Neural cell (in vitro differentiated cells): ENCODE data around the gene MANBA.

ENCODE experiments used
- EP300 ChIP-seq: fragments of 450-650 bp; conservative IDR thresholded peaks from 2 replicates; pipeline ENCODE4 v1.6.1; 2014; ENCODE audit warnings: antibody characterized with exemption, mild to moderate bottlenecking, moderate library complexity; ENCODE audit not compliant: poor library complexity, severe bottlenecking
- EZH2 ChIP-seq: fragments of 200-600, 300-800 bp; shearing (Covaris generic), sonication (generic); IDR thresholded peaks from 2 replicates; pipeline ENCODE4 v1.6.1; 2014; ENCODE audit warnings: antibody characterized with exemption, low read length, borderline replicate concordance, mild to moderate bottlenecking; ENCODE audit not compliant: insufficient read depth, poor library complexity, severe bottlenecking
- RAD21 ChIP-seq: fragments of 450-650 bp; conservative IDR thresholded peaks from 2 replicates; pipeline ENCODE4 v1.6.1; 2014; ENCODE audit warnings: antibody characterized with exemption, mild to moderate bottlenecking, moderate library complexity
- TF ChIP-seq, protein P1 (sequence below): fragments of 450-650 bp; IDR thresholded peaks from 2 replicates; pipeline ENCODE4 v1.5.1; 2014; ENCODE audit warnings: antibody characterized with exemption, mild to moderate bottlenecking, moderate library complexity; ENCODE audit not compliant: poor library complexity, severe bottlenecking

DNA sequence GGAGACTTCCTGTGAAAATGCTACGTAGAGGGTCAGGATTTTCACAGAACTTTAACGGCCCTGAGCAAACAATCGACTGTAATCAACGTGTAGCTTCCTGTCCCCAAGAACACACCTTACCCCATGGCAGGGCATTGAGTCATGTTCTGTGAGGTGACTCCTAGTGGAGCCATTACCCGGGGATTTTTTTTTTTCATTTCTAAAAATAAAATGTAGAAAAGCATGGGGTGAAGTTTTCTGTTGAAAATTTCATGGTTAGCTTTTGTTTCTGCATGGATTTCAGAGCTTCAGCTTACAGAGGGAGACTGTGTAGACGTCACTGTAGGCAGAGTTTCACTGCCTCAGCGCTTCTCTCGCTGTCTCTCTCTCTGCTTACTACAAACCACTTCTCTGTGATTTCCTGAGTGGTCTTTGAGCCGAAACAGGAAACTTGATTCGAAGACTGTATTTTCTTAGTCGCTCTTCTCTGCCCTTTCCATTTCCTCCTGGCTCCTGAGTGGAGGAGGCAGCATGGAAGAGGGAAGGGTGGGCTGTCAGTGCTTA, 147.9 kb downstream of the MANBA start:
- TF ChIP-seq, protein P1, sequence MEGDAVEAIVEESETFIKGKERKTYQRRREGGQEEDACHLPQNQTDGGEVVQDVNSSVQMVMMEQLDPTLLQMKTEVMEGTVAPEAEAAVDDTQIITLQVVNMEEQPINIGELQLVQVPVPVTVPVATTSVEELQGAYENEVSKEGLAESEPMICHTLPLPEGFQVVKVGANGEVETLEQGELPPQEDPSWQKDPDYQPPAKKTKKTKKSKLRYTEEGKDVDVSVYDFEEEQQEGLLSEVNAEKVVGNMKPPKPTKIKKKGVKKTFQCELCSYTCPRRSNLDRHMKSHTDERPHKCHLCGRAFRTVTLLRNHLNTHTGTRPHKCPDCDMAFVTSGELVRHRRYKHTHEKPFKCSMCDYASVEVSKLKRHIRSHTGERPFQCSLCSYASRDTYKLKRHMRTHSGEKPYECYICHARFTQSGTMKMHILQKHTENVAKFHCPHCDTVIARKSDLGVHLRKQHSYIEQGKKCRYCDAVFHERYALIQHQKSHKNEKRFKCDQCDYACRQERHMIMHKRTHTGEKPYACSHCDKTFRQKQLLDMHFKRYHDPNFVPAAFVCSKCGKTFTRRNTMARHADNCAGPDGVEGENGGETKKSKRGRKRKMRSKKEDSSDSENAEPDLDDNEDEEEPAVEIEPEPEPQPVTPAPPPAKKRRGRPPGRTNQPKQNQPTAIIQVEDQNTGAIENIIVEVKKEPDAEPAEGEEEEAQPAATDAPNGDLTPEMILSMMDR: no peak
- TF ChIP-seq RAD21 (no peak), EZH2 (no peak), EP300 (no peak)
